ENCODE data around the gene PPP2R5D. TPM values are rescaled to one million over a fixed set of nuclear protein-coding genes. Genes with fewer than 3 reads are reported as not detected.

PPP2R5D gene
- total and polyA plus RNA-seq, 4 donors: 19.0 to 26.8 (median 21.9) TPM

DNA sequence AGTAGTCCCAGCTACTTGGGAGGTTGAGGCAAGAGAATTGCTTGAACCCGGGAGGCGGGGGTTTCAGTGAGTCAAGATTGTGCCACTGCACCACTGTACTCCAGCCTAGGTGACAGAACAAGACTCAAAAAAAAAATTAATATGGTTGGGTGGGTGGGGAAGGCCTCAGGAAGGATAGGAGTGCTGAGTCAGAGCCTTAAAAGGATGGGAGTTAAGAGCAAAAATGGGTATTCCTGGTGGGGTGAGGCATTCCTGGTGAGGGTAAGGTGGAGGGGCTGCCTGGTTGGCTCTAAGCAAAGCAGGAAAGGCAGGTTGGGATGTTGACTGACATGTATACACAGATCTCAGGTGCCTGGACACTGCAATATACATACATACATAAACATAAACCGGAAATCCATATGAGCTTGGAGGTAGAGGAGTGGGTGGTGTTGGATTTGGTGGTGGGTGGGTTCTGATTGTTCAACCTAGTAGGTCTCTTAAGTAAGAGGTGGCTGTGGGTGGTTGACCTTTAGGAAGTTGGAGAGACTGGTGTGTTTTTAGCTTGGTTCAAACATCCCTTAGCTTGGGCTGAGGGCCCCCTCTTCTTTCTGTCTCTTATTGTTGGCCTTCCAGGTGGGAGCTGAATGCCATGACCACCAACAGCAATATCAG, 35.8 kb downstream of the PPP2R5D start:
- Histone ChIP-seq H3K4me1 (ENCODE audit: control insufficient read depth in 5 of 5, insufficient read depth in 5 of 5, low read length in 5 of 5) (peaks cover under 1 to 25% (median 18%) of the 10 kb centered on the region in 5 donors), H3K27me3 (ENCODE audit: control insufficient read depth in 3 of 3, insufficient read depth in 3 of 3, low read length in 2 of 3) (no peaks in the 10 kb centered on the region), H3K4me3 (no peak overlapping the region), H3K36me3 (ENCODE audit: control insufficient read depth in 4 of 4, insufficient read depth in 4 of 4, low read length in 4 of 4) (peaks cover 15 to 40% (median 25%) of the 10 kb centered on the region in 4 donors), H3K9ac (ENCODE audit: insufficient read depth in 1 of 2, low read length in 2 of 2) (no peak overlapping the region), H3K27ac (ENCODE audit: low read depth in 1 of 2, low read length in 1 of 2) (peak overlapping the region in 1 of 2 donors; percentile 96), H3K9me3 (ENCODE audit: control insufficient read depth in 4 of 4, insufficient read depth in 3 of 4, low read length in 3 of 4) (no peaks in the 10 kb centered on the region)
- WGBS, 2 donors: 93 to 95% methylated on average over 3 of the region's 3 CpGs
- TF ChIP-seq, protein P1, sequence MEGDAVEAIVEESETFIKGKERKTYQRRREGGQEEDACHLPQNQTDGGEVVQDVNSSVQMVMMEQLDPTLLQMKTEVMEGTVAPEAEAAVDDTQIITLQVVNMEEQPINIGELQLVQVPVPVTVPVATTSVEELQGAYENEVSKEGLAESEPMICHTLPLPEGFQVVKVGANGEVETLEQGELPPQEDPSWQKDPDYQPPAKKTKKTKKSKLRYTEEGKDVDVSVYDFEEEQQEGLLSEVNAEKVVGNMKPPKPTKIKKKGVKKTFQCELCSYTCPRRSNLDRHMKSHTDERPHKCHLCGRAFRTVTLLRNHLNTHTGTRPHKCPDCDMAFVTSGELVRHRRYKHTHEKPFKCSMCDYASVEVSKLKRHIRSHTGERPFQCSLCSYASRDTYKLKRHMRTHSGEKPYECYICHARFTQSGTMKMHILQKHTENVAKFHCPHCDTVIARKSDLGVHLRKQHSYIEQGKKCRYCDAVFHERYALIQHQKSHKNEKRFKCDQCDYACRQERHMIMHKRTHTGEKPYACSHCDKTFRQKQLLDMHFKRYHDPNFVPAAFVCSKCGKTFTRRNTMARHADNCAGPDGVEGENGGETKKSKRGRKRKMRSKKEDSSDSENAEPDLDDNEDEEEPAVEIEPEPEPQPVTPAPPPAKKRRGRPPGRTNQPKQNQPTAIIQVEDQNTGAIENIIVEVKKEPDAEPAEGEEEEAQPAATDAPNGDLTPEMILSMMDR (IDR thresholded peaks at IDR 0.05; ENCODE audit: control extremely low read depth, extremely low read depth): no peak
- ATAC-seq (ENCODE audit: insufficient read depth, low FRiP score): no peak
- no peak for DNase-seq

DNA sequence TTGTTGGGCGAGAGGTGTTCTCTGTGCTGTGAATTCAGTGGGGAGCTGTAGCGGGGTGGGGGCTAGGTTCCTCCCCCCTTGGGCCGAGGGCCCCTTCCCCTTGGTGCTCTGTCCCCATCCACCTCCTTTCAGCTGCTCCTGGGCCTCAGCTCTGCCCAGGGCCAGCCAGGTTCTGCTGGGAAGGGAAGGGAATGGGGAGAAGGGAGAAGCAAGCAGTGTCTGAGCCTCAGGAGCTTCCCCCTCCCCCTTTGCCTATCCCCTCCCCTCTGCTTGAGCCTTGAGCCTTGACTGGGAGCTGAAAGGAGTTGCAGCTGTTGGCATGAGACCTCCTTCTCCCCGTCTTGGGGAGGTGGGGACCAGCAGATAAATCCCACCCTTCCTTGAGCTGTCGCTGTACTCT, 36.5 kb downstream of the PPP2R5D start:
- DNase-seq: peak; percentile 56 to 78 (median 74)
- Histone ChIP-seq H3K9ac (ENCODE audit: insufficient read depth in 1 of 2, low read length in 2 of 2) (peak overlapping the region in 1 of 2 donors; percentile 16), H3K36me3 (ENCODE audit: control insufficient read depth in 4 of 4, insufficient read depth in 4 of 4, low read length in 4 of 4) (peaks cover 17 to 42% (median 26%) of the 10 kb centered on the region in 4 donors), H3K4me1 (ENCODE audit: control insufficient read depth in 5 of 5, insufficient read depth in 5 of 5, low read length in 5 of 5) (peaks cover 0 to 21% (median 14%) of the 10 kb centered on the region in 5 donors), H3K27me3 (ENCODE audit: control insufficient read depth in 3 of 3, insufficient read depth in 3 of 3, low read length in 2 of 3) (no peaks in the 10 kb centered on the region), H3K4me3 (no peak overlapping the region), H3K27ac (ENCODE audit: low read depth in 1 of 2, low read length in 1 of 2) (peak overlapping the region; percentile 90 to 96), H3K9me3 (ENCODE audit: control insufficient read depth in 4 of 4, insufficient read depth in 3 of 4, low read length in 3 of 4) (no peaks in the 10 kb centered on the region)
- TF ChIP-seq, protein P1 (IDR thresholded peaks at IDR 0.05; ENCODE audit: control extremely low read depth, extremely low read depth): no peak
- no peak for ATAC-seq (ENCODE audit: insufficient read depth, low FRiP score)
- WGBS, 2 donors: 60 to 68% methylated on average over 5 of the region's 5 CpGs

DNA sequence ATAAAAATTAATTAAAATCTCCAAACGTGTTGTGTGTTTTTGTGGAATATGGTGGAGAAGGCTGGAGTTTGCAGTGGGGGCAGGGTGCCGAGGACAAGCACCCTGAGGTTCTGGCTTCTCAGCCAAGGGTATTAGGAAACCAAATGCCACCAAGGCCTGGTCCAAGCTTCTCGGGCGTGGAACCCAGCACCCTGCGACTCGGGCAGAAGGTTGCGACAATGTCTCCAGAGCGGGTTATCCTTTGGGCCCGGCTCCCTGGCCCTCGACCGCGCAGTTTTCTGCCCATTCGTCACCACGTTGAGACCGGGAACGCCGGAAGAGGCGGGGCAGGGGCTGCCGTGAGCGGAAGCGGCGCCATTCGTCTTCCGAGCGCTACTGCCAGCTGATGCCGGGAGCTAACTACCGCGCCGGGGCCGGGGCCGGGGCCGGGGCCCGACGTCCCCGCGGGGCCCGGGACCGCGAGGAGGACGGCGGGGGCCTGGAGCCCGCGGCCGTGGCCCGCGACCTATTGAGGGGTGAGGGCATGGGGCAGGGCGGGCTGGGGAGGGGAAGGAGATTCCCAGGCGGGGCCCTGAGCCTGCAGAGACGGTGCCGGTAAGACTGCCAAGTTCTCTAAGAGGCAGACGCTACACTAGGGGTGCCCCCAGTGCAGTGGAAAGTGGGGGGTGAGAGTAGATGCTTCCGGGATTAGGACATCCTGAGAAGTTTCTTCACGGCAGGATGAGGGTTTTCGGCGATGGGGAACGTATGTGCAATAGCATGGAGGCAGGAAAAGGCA, 37.1 kb downstream of the PPP2R5D start, which contains the start of gene RRP36:
RRP36 (plus strand) TSS at position 354 of the 778 bp plus-strand sequence; CDS start at position 386, 32 bp downstream.
- Histone ChIP-seq H3K27ac (ENCODE audit: low read depth in 1 of 2, low read length in 1 of 2) (peak within 1 kb of the TSS; percentile 90 to 96), H3K9ac (ENCODE audit: insufficient read depth in 1 of 2, low read length in 2 of 2) (peak within 1 kb of the TSS in 1 of 2 donors; percentile 23), H3K9me3 (ENCODE audit: control insufficient read depth in 4 of 4, insufficient read depth in 3 of 4, low read length in 3 of 4) (no peaks in the 10 kb centered on the region), H3K4me3 (peak within 1 kb of the TSS; percentile 94), H3K27me3 (ENCODE audit: control insufficient read depth in 3 of 3, insufficient read depth in 3 of 3, low read length in 2 of 3) (no peaks in the 10 kb centered on the region), H3K36me3 (ENCODE audit: control insufficient read depth in 4 of 4, insufficient read depth in 4 of 4, low read length in 4 of 4) (peaks cover 21 to 45% (median 29%) of the 10 kb centered on the region in 4 donors), H3K4me1 (ENCODE audit: control insufficient read depth in 5 of 5, insufficient read depth in 5 of 5, low read length in 5 of 5) (peaks cover 0 to 16% (median 10%) of the 10 kb centered on the region in 5 donors)
- peak; percentile 84 to 86 (median 85) for DNase-seq
- WGBS, 2 donors: 0 to 1% methylated on average over 56 of the region's 56 CpGs
- TF ChIP-seq, protein P1 (IDR thresholded peaks at IDR 0.05; ENCODE audit: control extremely low read depth, extremely low read depth): no peak
- peak; percentile 96 for ATAC-seq (ENCODE audit: insufficient read depth, low FRiP score)

Measured in lung (tissue), 12 donors.